ENCODE results near the gene AVPR1B.

GRCh38 chr1:206116873-206117150 is 376 bp downstream of the AVPR1B start:
- TF ChIP-seq CTCF (IDR thresholded peaks at IDR 0.05) (no peak), POLR2A (IDR thresholded peaks at IDR 0.05) (no peak)

Data from testis (tissue), 2 donors.